HepG2 (cell line): ENCODE measurements around the gene GDNF.

ENCODE experiments used
- ELF1 ChIP-seq: sonication (generic); formaldehyde crosslinking; IDR thresholded peaks from 2 replicates; pipeline ENCODE4 v1.4.0; 2020; ENCODE audit warnings: missing genetic modification reagents
- FLYWCH1 ChIP-seq: sonication (generic); formaldehyde crosslinking; IDR thresholded peaks from 2 replicates; pipeline ENCODE4 v1.8.1; 2023; ENCODE audit warnings: mild to moderate bottlenecking, missing genetic modification reagents
- NFIC ChIP-seq: IDR thresholded peaks from 2 replicates; pipeline ENCODE4 v1.6.1; 2012; ENCODE audit warnings: mild to moderate bottlenecking, low read length, inconsistent platforms
- NFYB ChIP-seq: sonication (generic); formaldehyde crosslinking; IDR thresholded peaks from 2 replicates; pipeline ENCODE4 v1.4.0; 2020; ENCODE audit warnings: missing genetic modification reagents
- ZBTB26 ChIP-seq: IDR thresholded peaks from 2 replicates; pipeline ENCODE4 v1.6.1; 2016; ENCODE audit warnings: missing compliant biosample characterization, missing genetic modification reagents, borderline replicate concordance
- ZBTB43 ChIP-seq: sonication (generic); formaldehyde crosslinking; conservative IDR thresholded peaks from 2 replicates; pipeline ENCODE4 v1.4.0; 2020; ENCODE audit warnings: missing genetic modification reagents

DNA sequence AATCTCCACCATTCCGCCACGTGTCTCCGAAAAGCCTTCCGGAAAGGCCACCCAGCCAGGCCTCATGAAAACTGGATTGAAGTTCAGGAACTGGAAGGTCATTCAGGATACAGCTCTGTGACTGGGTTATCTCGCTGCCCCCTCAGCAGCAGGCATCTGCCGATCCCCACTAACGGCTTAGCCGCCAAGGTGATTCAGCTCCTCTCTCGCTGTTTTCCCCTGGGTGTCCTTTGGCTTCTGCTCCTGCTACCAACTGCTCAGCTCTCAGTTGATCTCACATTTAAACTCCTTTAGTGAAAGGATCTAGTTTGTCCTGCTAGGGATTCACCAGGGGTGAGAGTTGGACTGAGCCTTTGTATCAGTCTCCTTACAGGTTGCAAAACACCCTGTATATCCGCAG lies 2.2 kb upstream of the GDNF start:
- TF ChIP-seq ZBTB26 = no peak
- TF ChIP-seq ZBTB43 (CRISPR knock-in tag) = no peak
- TF ChIP-seq ELF1 (CRISPR knock-in tag) = no peak
- no peak for TF ChIP-seq FLYWCH1 (CRISPR knock-in tag)
- no peak for TF ChIP-seq NFYB (CRISPR knock-in tag)
- no peak for TF ChIP-seq NFIC
